Coronary artery (tissue), 2 donors: ENCODE results near the gene GPSM1.

ENCODE experiments used
- DNase-seq: peaks from one replicate; pipeline ENCODE4 v3.0.0-alpha.2; 2017; ENCODE audit warnings: low spot score
- H3K27ac ChIP-seq, 2 donors: fragments of 200-600 bp; sonication (generic); one replicate each; pipeline ENCODE4 v1.5.1; 2016 to 2019
- H3K4me3 ChIP-seq: fragments of 200-600 bp; sonication (generic); 2 replicates; pipeline ENCODE4 v1.5.1; 2016; ENCODE audit warnings: mild to moderate bottlenecking, moderate library complexity
- CTCF ChIP-seq: fragments of 200-600 bp; sonication (generic); IDR thresholded peaks from one replicate; pipeline ENCODE4 v1.5.1; 2019; ENCODE audit warnings: antibody characterized with exemption

Gene GPSM1

GRCh38 chr9:136352682-136353081 lies 25.3 kb downstream of the GPSM1 start:
- no peak for TF ChIP-seq CTCF
- DNase-seq = no peak
- Histone ChIP-seq H3K4me3 (no peak overlapping the region), H3K27ac (no peak overlapping the region)

GRCh38 chr9:136353088-136353487 lies 25.7 kb downstream of the GPSM1 start:
- H3K4me3 ChIP-seq = no peak overlapping the region

GRCh38 chr9:136353757-136354488 lies 26.6 kb downstream of the GPSM1 start:
- DNase-seq = no peak
- TF ChIP-seq CTCF = no peak
- H3K27ac ChIP-seq = peak overlapping the region in 1 of 2 donors; percentile 39
- no peak overlapping the region for H3K4me3 ChIP-seq

More at GRCh38 chr9:136353088-136353487, 25.7 kb downstream of the GPSM1 start:
- TF ChIP-seq CTCF = no peak
- no peak for DNase-seq
- no peak overlapping the region for H3K27ac ChIP-seq

GRCh38 chr9:136354592-136355085 lies 27.3 kb downstream of the GPSM1 start:
- H3K27ac ChIP-seq = peak overlapping the region in 1 of 2 donors; percentile 39
- H3K4me3 ChIP-seq = no peak overlapping the region
- no peak for DNase-seq
- no peak for TF ChIP-seq CTCF

GRCh38 chr9:136355616-136356557 lies 28.5 kb downstream of the GPSM1 start:
- no peak overlapping the region for H3K27ac ChIP-seq
- no peak for DNase-seq
- TF ChIP-seq CTCF = no peak

GRCh38 chr9:136357202-136357725 lies 29.9 kb downstream of the GPSM1 start:
- TF ChIP-seq CTCF = no peak
- no peak overlapping the region for H3K27ac ChIP-seq
- DNase-seq = no peak
- H3K4me3 ChIP-seq = no peak overlapping the region

More at GRCh38 chr9:136355616-136356557, 28.5 kb downstream of the GPSM1 start:
- H3K4me3 ChIP-seq = no peak overlapping the region
